GM23338 (cell line): ENCODE data around the gene ADCYAP1R1. TPM values are rescaled to one million over a fixed set of nuclear protein-coding genes. Genes with fewer than 3 reads are reported as not detected.

Source experiments
- ATAC-seq: fragments of 200-7000 bp; cut with Tn5 transposase; 3 replicates; pipeline ENCODE4 v1.9.1; 2020
- DNase-seq: peaks from one replicate; pipeline ENCODE4 v3.0.0-alpha.2; 2015; ENCODE audit warnings: low spot score
- H2AFZ ChIP-seq: fragments of 200-600 bp; sonication (generic); 2 replicates; pipeline ENCODE4 v1.8.0; 2016; ENCODE audit warnings: antibody characterized with exemption, mild to moderate bottlenecking, moderate library complexity
- H3F3A ChIP-seq: fragments of 200-600 bp; sonication (generic); replicated peaks from 2 replicates; pipeline ENCODE4 v1.8.0; 2017; ENCODE audit warnings: antibody characterized with exemption, mixed run types, low read depth
- H3K27ac ChIP-seq: fragments of 200-600 bp; sonication (generic); 2 replicates; pipeline ENCODE4 v1.6.1; 2016; ENCODE audit warnings: low read depth
- H3K27me3 ChIP-seq: fragments of 200-600 bp; sonication (generic); 2 replicates; pipeline ENCODE4 v1.8.0; 2016; ENCODE audit warnings: mild to moderate bottlenecking, mixed run types, moderate library complexity; ENCODE audit not compliant: insufficient read depth
- H3K36me3 ChIP-seq: fragments of 200-600 bp; sonication (generic); 2 replicates; pipeline ENCODE4 v1.8.0; 2016; ENCODE audit warnings: mild to moderate bottlenecking; ENCODE audit not compliant: insufficient read depth
- H3K4me1 ChIP-seq: fragments of 200-600 bp; sonication (generic); 2 replicates; pipeline ENCODE4 v1.8.0; 2016; ENCODE audit warnings: mild to moderate bottlenecking, moderate library complexity; ENCODE audit not compliant: insufficient read depth
- H3K4me2 ChIP-seq: fragments of 200-600 bp; sonication (generic); 2 replicates; pipeline ENCODE4 v1.7.1; 2017; ENCODE audit warnings: mixed run types
- H3K4me3 ChIP-seq: fragments of 200-600 bp; sonication (generic); 2 replicates; pipeline ENCODE4 v1.6.1; 2016; ENCODE audit warnings: mixed run types
- H3K79me2 ChIP-seq: fragments of 200-600 bp; sonication (generic); replicated peaks from 2 replicates; pipeline ENCODE4 v1.8.0; 2017; ENCODE audit warnings: mild to moderate bottlenecking; ENCODE audit not compliant: insufficient read depth
- H3K9me2 ChIP-seq: fragments of 200-600 bp; sonication (generic); 2 replicates; pipeline ENCODE4 v1.8.0; 2017; ENCODE audit not compliant: insufficient read depth
- H4K20me1 ChIP-seq: fragments of 200-600 bp; sonication (generic); replicated peaks from 2 replicates; pipeline ENCODE4 v1.8.0; 2017; ENCODE audit warnings: mild to moderate bottlenecking; ENCODE audit not compliant: insufficient read depth
- H3K27ac Mint-ChIP-seq: 2 replicates; pipeline ENCODE4 v1.8.0; 2020; ENCODE audit warnings: inconsistent platforms, mild to moderate bottlenecking, moderate library complexity, mixed read lengths
- H3K27me3 Mint-ChIP-seq: 3 replicates; pipeline ENCODE4 v1.8.0; 2022; ENCODE audit warnings: low read depth, mild to moderate bottlenecking, moderate library complexity, mixed read lengths, inconsistent platforms; ENCODE audit not compliant: insufficient read depth, poor library complexity
- H3K36me3 Mint-ChIP-seq: 3 replicates; pipeline ENCODE4 v1.8.0; 2021; ENCODE audit warnings: low read depth, mild to moderate bottlenecking, inconsistent platforms, moderate library complexity, mixed read lengths
- H3K4me1 Mint-ChIP-seq: 3 replicates; pipeline ENCODE4 v1.8.0; 2020; ENCODE audit warnings: mild to moderate bottlenecking, inconsistent platforms, mixed read lengths
- H3K4me3 Mint-ChIP-seq: 3 replicates; pipeline ENCODE4 v1.8.0; 2021; ENCODE audit warnings: moderate library complexity, mild to moderate bottlenecking, inconsistent platforms, mixed read lengths
- H3K9me3 Mint-ChIP-seq: 3 replicates; pipeline ENCODE4 v1.8.0; 2020; ENCODE audit warnings: moderate library complexity, mild to moderate bottlenecking, inconsistent platforms, mixed read lengths
- CTCF ChIP-seq, 2 experiments: fragments of 200-600 bp in 1 of 2; sonication (generic) in 1 of 2; conservative IDR thresholded peaks; 2 replicates each; pipeline versions ENCODE4 v1.5.1 to v1.6.1; 2016 to 2017; ENCODE audit warnings: antibody characterized with exemption in 2 of 2, low read depth in 2 of 2, mild to moderate bottlenecking in 2 of 2, moderate library complexity in 1 of 2
- ETS1 ChIP-seq: IDR thresholded peaks from 2 replicates; pipeline ENCODE4 v1.6.1; 2016; ENCODE audit warnings: antibody characterized with exemption
- EZH2 ChIP-seq: fragments of 200-600 bp; sonication (generic); IDR thresholded peaks from one replicate; pipeline ENCODE4 v1.8.0; 2017; ENCODE audit warnings: antibody characterized with exemption, mild to moderate bottlenecking, low read depth; ENCODE audit not compliant: unreplicated experiment
- EZH2phosphoT487 ChIP-seq: fragments of 200-600 bp; sonication (generic); IDR thresholded peaks from one replicate; pipeline ENCODE4 v1.8.1; 2018; ENCODE audit warnings: antibody characterized with exemption; ENCODE audit not compliant: unreplicated experiment
- POLR2AphosphoS5 ChIP-seq: IDR thresholded peaks from 2 replicates; pipeline ENCODE4 v1.6.1; 2016; ENCODE audit warnings: antibody characterized with exemption, low read depth
- REST ChIP-seq: IDR thresholded peaks from one replicate; pipeline ENCODE4 v1.6.1; 2018; ENCODE audit warnings: antibody characterized with exemption; ENCODE audit not compliant: unreplicated experiment
- STAT1 ChIP-seq: IDR thresholded peaks from one replicate; pipeline ENCODE4 v1.6.1; 2016; ENCODE audit warnings: antibody characterized with exemption; ENCODE audit not compliant: unreplicated experiment
- ZNF462 ChIP-seq: fragments of 250-450 bp; sonication (Bioruptor Pico); IDR thresholded peaks from 2 replicates; pipeline ENCODE4 v1.5.0; 2020; ENCODE audit warnings: mild to moderate bottlenecking, moderate library complexity
- polyA plus RNA-seq: library from polyadenylated mRNA; unstranded; fragments of >200 nt; fragmentation: Nextera tagmentation; extraction: Ambion mirVana; gene quantifications from 2 replicates; pipeline ENCODE4 v1.2.1, GENCODE V29; 2016
- total RNA-seq: library from RNA; depleted of rRNA; stranded (reverse); fragments of >200 nt; shearing (Covaris generic); gene quantifications from 2 replicates; pipeline ENCODE4 v1.2.3, GENCODE V29; 2014

ADCYAP1R1 gene
- total and polyA plus RNA-seq, 2 experiments from 2014 or later, result 1.8 to 10.6 TPM

GRCh38 chr7:31125171-31125570 lies 73.1 kb downstream of the ADCYAP1R1 start:
- no peaks in the 10 kb centered on the region for H3K9me2 ChIP-seq
- TF ChIP-seq STAT1, result no peak
- TF ChIP-seq EZH2phosphoT487, result no peak
- no peak for TF ChIP-seq ETS1
- TF ChIP-seq EZH2, result no peak
- no peak for TF ChIP-seq REST
- TF ChIP-seq ZNF462 (CRISPR knock-in tag), result no peak
- no peak for TF ChIP-seq CTCF (conservative IDR thresholded peaks at IDR 0.05; ENCODE audit: low read depth in 2 of 2)
- TF ChIP-seq POLR2AphosphoS5, result no peak

More at GRCh38 chr7:31125171-31125570, 73.1 kb downstream of the ADCYAP1R1 start:
- Histone ChIP-seq H3F3A (no peaks in the 10 kb centered on the region), H3K4me2 (no peak overlapping the region), H3K4me1 (peaks cover 7% of the 10 kb centered on the region), H4K20me1 (no peaks in the 10 kb centered on the region), H3K4me3 (no peak overlapping the region), H3K27me3 (no peaks in the 10 kb centered on the region), H3K79me2 (no peaks in the 10 kb centered on the region), H2AFZ (no peak overlapping the region), H3K36me3 (no peaks in the 10 kb centered on the region), H3K27ac (no peak overlapping the region)
- H3K27ac Mint-ChIP-seq, result no peak overlapping the region
- no peaks in the 10 kb centered on the region for H3K9me3 Mint-ChIP-seq
- H3K36me3 Mint-ChIP-seq, result no peaks in the 10 kb centered on the region
- no peak overlapping the region for H3K4me3 Mint-ChIP-seq
- no peaks in the 10 kb centered on the region for H3K27me3 Mint-ChIP-seq
- ATAC-seq, result no peak
- DNase-seq, result no peak
- H3K4me1 Mint-ChIP-seq, result peaks cover 8% of the 10 kb centered on the region
